LoVo (cell line): ENCODE data around the gene FHL3.
"Not testable (repeated sequence)": the region's sequence is repeated elsewhere in the genome, so short reads cannot be mapped to it uniquely, and the experiment has no call there.

Source experiments
- DNase-seq: peaks from one replicate; pipeline ENCODE4 v3.0.0-alpha.2; 2016; ENCODE audit warnings: low spot score

The FHL3 gene

GRCh38 chr1:37987679-37988078, 17.6 kb downstream of the FHL3 start:
- DNase-seq: no peak

DNA sequence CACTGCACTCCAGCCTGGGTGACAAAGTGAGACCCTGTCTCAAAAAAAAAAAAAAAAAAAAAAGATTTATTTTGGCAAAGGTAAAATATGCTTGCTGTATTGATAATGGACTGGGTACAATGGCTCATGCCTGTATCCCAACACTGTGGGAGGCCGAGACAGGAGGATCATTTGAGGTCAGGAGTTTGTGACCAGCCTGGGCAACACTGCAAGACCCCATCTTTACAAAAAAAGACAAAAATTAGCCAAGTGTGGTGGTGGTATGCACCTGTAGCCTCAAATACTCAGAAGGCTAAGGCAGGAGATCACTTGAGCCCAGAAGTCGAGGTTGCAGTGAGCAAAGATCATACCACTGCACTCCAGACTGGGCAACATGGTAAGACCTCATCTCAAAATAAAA, 21.8 kb downstream of the FHL3 start:
- DNase-seq: no peak

DNA sequence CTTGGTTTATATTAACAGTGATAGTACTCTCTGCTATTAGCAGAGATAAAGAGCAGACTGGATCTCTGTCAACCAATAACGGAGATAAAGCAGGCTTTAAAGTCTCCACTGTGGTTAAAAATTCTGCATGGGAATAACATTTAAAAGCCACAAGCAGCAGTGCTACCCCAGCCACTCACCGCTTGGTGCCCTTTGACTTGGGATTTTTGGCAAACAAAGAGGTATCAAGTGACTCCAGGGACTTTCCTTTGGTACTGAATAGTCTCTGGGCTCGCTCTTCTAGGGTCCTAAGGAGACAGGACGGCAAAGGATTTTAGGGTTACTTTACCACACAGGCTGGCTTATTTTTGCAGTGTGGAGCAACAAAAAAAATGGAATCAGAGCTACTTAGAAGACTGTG, 26.8 kb downstream of the FHL3 start:
- no peak for DNase-seq

GRCh38 chr1:37975083-37975482, 30.2 kb downstream of the FHL3 start:
- not testable (repeated sequence) for DNase-seq

GRCh38 chr1:37974567-37974966, 30.7 kb downstream of the FHL3 start:
- no peak for DNase-seq

DNA sequence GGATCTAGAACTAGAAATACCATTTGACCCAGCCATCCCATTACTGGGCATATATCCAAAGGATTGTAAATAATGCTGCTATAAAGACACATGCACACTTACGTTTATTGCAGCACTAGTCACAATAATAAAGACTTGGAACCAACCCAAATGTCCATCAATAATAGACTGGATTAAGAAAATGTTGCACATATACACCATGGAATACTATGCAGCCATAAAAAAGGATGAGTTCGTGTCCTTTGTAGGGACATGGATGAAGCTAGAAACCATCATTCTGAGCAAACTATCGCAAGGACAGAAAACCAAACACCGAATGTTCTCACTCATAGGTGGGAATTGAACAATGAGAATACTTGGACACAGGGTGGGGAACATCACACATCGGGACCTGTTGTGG, 31.6 kb downstream of the FHL3 start:
- DNase-seq: not testable (repeated sequence)

DNA sequence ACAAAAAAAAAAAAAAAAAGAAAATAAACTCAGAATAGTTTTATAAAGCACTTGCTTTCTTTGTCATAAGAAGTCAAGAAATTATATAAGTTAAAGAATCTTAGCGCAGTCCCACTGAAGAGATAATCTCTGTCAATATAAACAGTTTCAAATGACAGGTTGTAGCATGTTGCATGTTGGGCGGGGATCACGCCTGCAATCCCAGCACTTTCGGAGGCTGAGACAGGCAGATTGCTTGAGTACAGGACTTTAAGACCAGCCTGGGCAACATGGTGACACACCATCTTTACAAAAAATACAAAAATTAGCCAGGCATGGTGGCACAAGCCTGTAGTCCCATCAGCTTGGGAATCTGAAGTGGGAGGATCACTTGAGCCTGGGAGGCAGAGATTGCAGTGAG, 40.0 kb downstream of the FHL3 start:
- DNase-seq: no peak

GRCh38 chr1:37964106-37964505, 41.2 kb downstream of the FHL3 start:
- not testable (repeated sequence) for DNase-seq

GRCh38 chr1:37958690-37959089, 46.6 kb downstream of the FHL3 start:
- no peak for DNase-seq

DNA sequence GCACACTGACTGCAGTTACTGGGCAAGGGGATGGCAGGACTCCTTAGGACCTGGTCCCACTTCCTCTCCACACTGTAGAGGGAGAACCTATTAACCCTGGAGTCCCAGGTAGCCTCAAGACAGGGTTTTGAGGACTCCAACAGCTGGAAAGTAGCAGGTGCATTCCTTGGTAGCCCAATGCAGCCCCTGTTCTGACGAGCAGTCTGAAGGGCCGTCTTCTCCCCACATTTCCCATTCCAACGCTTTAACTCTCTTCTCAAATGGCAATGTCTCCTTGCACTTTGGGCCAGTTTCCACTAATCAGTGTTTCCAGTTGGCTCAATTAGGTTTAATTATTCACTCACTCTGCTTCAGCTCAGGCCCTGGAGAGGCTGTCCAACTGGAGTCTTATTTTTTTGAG, 49.6 kb downstream of the FHL3 start:
- no peak for DNase-seq

GRCh38 chr1:37954316-37954971, 50.9 kb downstream of the FHL3 start:
- DNase-seq: no peak

GRCh38 chr1:37952738-37953137, 52.6 kb downstream of the FHL3 start:
- no peak for DNase-seq

DNA sequence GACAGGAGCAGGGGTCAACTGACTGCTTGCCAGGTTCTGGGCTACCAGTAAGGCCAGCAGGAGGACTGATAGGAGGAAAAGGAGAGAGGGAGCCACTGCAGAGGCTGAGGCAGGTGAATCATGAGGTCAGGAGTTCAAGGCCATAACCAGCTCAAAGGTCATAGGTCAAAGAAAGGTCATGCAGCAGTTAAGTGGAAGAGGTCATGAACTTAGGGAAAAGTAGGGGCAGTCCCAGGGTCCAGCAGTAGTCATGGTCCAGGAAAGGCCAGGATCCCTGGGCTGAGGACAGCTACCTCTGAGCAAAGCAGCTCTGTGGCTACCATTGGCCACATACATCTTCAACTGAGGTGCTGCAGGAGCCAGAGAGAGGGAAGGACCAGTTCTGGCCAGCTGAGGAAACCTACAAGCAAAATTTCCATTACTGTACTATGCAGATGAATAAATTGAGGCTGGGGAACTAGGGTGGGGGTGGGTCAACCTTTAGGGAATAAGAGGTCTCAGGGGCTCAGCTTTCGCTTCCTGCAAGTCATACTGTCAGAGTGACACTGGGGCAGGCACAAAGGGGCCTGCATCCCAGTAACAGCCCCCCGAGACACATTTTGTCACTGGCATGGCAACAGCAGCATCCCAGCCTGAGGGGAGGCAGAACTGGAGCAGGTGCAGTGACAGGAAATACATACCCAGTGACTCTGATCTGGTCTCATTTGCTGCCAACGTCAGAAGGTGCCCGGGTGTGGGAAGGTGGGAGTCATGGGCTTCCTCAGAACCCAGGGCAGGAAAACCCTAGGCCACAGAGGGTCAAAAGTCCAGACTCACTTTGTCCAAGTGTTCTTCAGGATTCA, 53.3 kb downstream of the FHL3 start:
- no peak for DNase-seq

GRCh38 chr1:37951041-37951782, 54.1 kb downstream of the FHL3 start:
- no peak for DNase-seq

DNA sequence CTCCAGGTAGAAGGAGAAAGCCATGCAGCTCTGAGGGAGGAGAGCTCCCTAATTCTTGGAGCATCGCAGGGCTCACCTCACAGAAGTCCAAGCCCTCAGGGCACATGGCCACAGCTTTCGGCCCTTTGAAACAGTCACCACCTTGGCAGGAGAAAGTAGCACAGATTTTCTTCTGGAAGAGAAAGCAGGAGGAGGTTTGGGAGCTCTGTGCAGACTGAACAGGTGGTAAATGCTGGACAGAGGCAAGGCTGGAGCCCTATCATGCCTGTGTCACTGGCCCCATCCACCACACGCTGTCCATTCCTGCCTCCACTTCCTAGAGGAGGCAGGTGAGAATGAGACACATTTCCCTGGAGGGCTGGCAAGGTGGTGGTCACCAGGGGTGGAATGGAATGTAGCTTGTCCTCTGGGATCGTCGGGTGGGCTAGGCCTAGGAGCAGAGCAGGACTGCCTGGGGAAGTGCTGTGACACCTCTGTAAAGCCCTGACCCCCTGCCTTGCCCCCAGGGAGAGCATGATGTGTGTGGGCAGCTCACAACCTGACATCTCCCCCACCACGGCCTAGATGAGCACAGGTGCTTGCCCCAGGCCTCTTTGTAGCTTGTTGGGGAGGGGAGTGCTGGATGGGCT, 55.7 kb downstream of the FHL3 start:
- no peak for DNase-seq

- no peak for DNase-seq
These were observed 56.5 kb downstream of the FHL3 start for GRCh38 chr1:37948841-37949240.

- DNase-seq: no peak
These were observed 57.1 kb downstream of the FHL3 start for GRCh38 chr1:37948166-37948565.

DNA sequence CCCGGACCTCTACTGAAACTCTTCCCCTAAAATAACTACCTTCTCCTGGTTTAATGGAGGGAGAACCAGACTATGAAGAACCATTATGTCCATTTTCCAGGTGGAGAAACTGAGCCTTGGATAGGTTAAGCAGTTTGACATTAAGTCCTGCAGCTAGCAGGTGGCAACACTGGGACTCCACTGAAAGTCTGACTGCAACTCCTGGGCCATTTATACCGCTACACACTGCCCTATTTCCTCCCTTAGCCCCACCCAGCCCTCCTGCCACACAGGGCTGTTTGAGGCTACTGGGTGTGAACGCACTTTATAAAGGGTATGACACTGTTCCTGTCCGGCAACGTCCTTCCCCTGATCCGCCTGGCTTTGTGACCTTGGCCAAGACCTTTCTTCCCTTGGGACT, 58.0 kb downstream of the FHL3 start:
- DNase-seq: no peak
